RWPE1 (cell line): Measurements from ENCODE around the gene ANKRD44.

Source experiments
- CTCF ChIA-PET: fragments of 350-600 bp; sonication (Branson Sonifier 250); formaldehyde crosslinking; extraction: SDS; loops from one replicate; lab custom pipeline; 2021; lab: Yijun Ruan, JAX
- POLR2A ChIA-PET: fragments of 400-600 bp; formaldehyde crosslinking; extraction: SDS; loops from one replicate; lab custom pipeline; 2020; ENCODE audit warnings: antibody characterized with exemption; ENCODE audit not compliant: low non-redundant PET; lab: Yijun Ruan, JAX
- DNase-seq: peaks from one replicate; pipeline ENCODE4 v3.0.0; 2012; ENCODE audit warnings: low spot score
- H3K27ac ChIP-seq: fragments of 450-650 bp; 2 replicates; pipeline ENCODE4 v1.5.1; 2017
- TF ChIP-seq, protein P1 (sequence below): fragments of 450-650 bp; conservative IDR thresholded peaks from 2 replicates; pipeline ENCODE4 v1.5.1; 2017; ENCODE audit warnings: low read depth, mild to moderate bottlenecking

Gene ANKRD44

DNA sequence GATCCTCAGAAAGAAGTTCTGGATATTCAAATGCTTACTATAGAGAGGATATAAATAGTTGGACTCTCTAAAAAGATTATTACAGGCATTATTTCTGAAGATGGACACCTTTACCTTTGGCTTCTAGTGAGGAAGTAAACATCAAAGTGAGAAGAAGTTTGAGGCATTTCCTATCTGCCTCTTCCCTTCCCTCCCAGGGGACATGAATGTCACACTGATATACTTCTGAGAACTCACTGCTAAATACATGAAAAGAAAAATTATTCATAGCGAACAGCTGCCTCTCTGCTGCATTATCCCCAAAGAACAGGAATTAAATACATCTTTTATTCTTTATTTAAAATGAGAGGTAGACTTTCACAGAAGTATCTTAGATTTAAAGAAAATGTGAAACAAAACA is 320.5 kb downstream of the ANKRD44 start:
- CTCF ChIA-PET: no interaction called here
- no peak for DNase-seq
- H3K27ac ChIP-seq: no peak overlapping the region
- POLR2A ChIA-PET: no interaction called here
- TF ChIP-seq, protein P1, sequence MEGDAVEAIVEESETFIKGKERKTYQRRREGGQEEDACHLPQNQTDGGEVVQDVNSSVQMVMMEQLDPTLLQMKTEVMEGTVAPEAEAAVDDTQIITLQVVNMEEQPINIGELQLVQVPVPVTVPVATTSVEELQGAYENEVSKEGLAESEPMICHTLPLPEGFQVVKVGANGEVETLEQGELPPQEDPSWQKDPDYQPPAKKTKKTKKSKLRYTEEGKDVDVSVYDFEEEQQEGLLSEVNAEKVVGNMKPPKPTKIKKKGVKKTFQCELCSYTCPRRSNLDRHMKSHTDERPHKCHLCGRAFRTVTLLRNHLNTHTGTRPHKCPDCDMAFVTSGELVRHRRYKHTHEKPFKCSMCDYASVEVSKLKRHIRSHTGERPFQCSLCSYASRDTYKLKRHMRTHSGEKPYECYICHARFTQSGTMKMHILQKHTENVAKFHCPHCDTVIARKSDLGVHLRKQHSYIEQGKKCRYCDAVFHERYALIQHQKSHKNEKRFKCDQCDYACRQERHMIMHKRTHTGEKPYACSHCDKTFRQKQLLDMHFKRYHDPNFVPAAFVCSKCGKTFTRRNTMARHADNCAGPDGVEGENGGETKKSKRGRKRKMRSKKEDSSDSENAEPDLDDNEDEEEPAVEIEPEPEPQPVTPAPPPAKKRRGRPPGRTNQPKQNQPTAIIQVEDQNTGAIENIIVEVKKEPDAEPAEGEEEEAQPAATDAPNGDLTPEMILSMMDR: no peak

DNA sequence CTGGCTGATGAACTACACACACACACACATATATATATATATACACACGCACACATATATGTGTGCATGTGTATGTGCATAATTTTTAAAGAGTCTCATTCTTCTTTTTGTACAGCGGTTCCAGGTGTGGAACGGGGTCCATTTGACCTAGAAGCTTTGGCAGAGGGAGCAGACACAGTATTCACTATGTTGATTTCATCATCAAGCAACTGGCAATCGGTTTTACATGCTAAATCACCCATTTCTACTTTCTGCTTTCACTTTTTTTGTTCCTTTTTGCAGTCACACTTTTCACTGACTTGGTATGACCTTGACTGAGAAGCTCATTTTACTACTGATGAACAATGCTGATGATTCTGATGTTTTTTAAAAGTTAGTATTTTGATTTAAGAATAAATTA is 321.1 kb downstream of the ANKRD44 start:
- ChIA-PET CTCF (interaction anchor here (0.5 kb wide), 1 partner anchor 21 kb away, joined by 3 read pairs; no protein-coding TSS in a partner anchor), POLR2A (no interaction called here)
- TF ChIP-seq, protein P1: no peak
- no peak for DNase-seq
- no peak overlapping the region for H3K27ac ChIP-seq

DNA sequence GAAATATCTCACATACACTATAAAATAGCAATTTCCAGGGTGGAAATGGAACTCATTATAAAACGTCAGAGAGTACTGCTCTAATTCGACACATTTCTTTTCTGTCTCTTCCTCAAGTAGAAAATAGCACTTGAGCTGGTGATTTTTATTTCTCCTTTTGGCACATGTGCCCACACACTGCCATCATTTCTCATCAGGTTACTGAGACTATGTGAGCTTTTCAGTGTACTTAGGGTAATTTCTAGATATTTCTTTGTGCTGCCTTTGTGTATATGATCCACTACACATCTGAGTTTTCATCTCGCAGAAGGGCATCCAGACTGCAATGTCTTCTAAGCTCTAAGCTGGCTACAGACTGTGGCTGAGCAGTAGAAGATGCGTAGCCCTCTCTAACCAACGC is 321.9 kb downstream of the ANKRD44 start:
- DNase-seq: no peak
- TF ChIP-seq, protein P1: no peak
- H3K27ac ChIP-seq: no peak overlapping the region
- POLR2A ChIA-PET: no interaction called here
- CTCF ChIA-PET: interaction anchor here (0.6 kb wide), 1 partner anchor 1092 kb away, joined by 3 read pairs; no protein-coding TSS in a partner anchor

DNA sequence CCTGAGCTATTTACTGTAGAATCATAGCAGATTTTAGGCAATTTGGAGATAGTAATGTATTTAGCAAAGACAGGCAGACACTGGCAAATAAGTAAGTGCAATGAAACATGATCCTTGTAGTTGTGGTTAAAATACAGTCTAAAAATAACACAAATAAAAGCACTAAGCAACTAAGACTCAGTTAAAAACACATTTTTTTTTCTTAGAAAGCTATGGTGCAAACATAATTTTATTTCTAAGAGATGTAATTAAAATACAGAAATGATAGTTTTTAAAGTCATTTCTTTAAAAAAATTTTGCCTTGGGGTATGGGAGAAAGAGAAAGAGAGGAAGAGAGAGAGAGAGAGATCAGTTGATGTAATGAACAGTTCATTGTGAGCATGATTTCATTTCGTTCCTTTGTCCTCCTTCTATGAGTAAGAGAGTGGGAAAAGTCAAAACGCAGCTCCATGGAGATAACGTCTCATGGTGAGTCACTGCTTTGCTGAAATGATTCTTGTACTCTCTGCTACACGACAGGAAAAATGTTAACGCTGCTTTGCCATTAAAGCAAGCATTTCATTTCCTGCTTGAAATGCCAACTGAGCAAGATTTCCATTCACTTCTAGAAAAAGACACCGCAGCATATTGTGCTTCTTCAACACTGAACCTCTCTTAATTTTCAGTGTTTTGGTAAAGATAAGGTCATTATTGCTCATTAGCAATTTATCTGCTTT is 322.8 kb downstream of the ANKRD44 start:
- ChIA-PET CTCF (interaction anchor here (0.5 to 0.6 kb wide), 3 partner anchors 8 to 1091 kb away, joined by 3 to 4 read pairs (median 3); no protein-coding TSS in a partner anchor), POLR2A (no interaction called here)
- TF ChIP-seq, protein P1: no peak
- peak; percentile 83 for DNase-seq
- H3K27ac ChIP-seq: no peak overlapping the region

DNA sequence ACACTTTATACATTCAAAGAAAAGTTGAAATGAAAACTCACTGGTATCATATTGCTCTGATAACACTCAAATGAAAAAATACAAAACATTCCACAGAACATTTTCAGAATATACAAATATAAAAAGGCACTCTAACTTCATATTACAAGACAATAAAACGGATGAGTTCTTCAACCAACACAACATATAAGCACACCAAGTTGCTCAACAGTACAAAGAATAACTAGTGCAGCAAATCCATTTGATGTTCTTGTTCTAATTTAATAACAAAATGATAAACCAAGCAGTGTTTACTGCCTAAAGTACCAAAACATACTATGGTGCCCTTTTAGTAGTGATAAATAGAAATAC is 323.3 kb downstream of the ANKRD44 start:
- H3K27ac ChIP-seq: no peak overlapping the region
- POLR2A ChIA-PET: no interaction called here

DNA sequence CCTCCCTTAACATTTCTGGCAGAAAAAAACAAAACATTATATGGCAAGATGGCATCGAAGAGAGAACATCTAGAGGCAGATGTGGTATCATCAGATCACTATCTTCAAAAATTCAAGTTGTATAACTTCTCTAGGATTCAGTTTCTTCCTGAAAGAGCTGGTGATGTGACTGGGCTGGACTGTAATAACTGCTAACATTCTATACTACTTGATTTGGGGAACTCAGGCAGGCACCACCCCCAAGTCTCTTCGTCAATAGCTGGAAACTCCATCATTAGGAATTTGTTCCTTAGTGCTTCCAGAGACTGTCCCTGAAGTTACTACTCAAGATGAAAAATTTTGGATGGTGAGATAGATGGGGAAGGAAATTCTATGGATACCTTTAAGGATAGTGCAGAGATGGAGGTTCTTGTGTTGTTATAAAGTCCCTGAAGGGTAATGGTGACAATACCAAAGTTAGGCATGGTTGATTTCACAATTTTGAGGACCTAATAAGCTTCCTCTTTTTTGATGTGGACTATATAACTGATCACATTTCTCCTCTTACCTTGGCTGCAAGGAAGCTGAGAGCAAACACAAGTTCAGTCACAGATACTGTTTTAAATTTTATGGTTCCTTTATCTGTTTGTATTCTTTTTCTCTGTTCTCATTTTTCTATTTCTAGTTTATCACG is 324.9 kb downstream of the ANKRD44 start:
- POLR2A ChIA-PET: no interaction called here
- no peak for DNase-seq
- CTCF ChIA-PET: no interaction called here
- no peak overlapping the region for H3K27ac ChIP-seq
- TF ChIP-seq, protein P1: no peak

More for the DNA sequence above, 323.3 kb downstream of the ANKRD44 start:
- no peak for DNase-seq
- CTCF ChIA-PET: interaction anchor here (0.5 to 0.6 kb wide), 2 partner anchors 9 to 29 kb away, joined by 3 to 4 read pairs; no protein-coding TSS in a partner anchor
- TF ChIP-seq, protein P1: no peak
